ENCODE data around the gene TNRC6B. TPM values are rescaled to one million over a fixed set of nuclear protein-coding genes. Genes with fewer than 3 reads are reported as not detected.

Gene TNRC6B
- total RNA-seq, 1 donor from 2014 or later, result 60.0 TPM

- Histone ChIP-seq H3F3A (ENCODE audit: low read depth) (no peaks in the 10 kb centered on the region), H3K4me3 (no peak overlapping the region), H3K9ac (no peak overlapping the region), H3K9me3 (ENCODE audit: low read depth) (no peaks in the 10 kb centered on the region), H3K79me2 (ENCODE audit: low read depth) (peaks cover 91% of the 10 kb centered on the region), H4K20me1 (ENCODE audit: low read depth) (peaks cover 72% of the 10 kb centered on the region), H3K4me1 (peaks cover 5% of the 10 kb centered on the region), H3K27ac (no peak overlapping the region), H3K4me2 (no peak overlapping the region), H3K36me3 (no peaks in the 10 kb centered on the region), H2AFZ (replicated peaks) (no peak overlapping the region), H3K27me3 (no peaks in the 10 kb centered on the region)
- TF ChIP-seq EZH2 (IDR thresholded peaks at IDR 0.05) (no peak), EZH2phosphoT487 (IDR thresholded peaks at IDR 0.05) (no peak)
- Mint-ChIP-seq H3K27me3 (ENCODE audit: insufficient read depth, low read depth) (peaks cover 4% of the 10 kb centered on the region), H3K27ac (no peak overlapping the region), H3K4me1 (peaks cover 10% of the 10 kb centered on the region), H3K4me3 (no peak overlapping the region), H3K9me3 (no peaks in the 10 kb centered on the region), H3K36me3 (peaks cover 25% of the 10 kb centered on the region)
- DNase-seq (ENCODE audit: low spot score), result no peak
Observed at GRCh38 chr22:40256516-40256915, 78.8 kb downstream of the TNRC6B start.

GRCh38 chr22:40258017-40258416 is 80.3 kb downstream of the TNRC6B start:
- Mint-ChIP-seq H3K4me1 (no peaks in the 10 kb centered on the region), H3K36me3 (peaks cover 29% of the 10 kb centered on the region), H3K9me3 (no peaks in the 10 kb centered on the region), H3K27me3 (ENCODE audit: insufficient read depth, low read depth) (peaks cover 4% of the 10 kb centered on the region), H3K27ac (no peak overlapping the region), H3K4me3 (no peak overlapping the region)
- Histone ChIP-seq H3F3A (ENCODE audit: low read depth) (no peaks in the 10 kb centered on the region), H2AFZ (replicated peaks) (no peak overlapping the region), H3K79me2 (ENCODE audit: low read depth) (peaks cover 90% of the 10 kb centered on the region), H3K9me3 (ENCODE audit: low read depth) (no peaks in the 10 kb centered on the region), H3K4me3 (no peak overlapping the region), H4K20me1 (ENCODE audit: low read depth) (peaks cover 63% of the 10 kb centered on the region), H3K27ac (no peak overlapping the region), H3K9ac (no peak overlapping the region), H3K4me1 (peaks cover 2% of the 10 kb centered on the region), H3K36me3 (peaks cover 5% of the 10 kb centered on the region), H3K27me3 (no peaks in the 10 kb centered on the region), H3K4me2 (no peak overlapping the region)
- TF ChIP-seq CTCF (IDR thresholded peaks at IDR 0.05) (no peak), EZH2 (IDR thresholded peaks at IDR 0.05) (no peak)
- DNase-seq (ENCODE audit: low spot score), result no peak

- no peak overlapping the region for H3K4me3 ChIP-seq
- H3K27ac ChIP-seq, result no peak overlapping the region
- Mint-ChIP-seq H3K4me3 (no peak overlapping the region), H3K27ac (no peak overlapping the region), H3K9me3 (no peaks in the 10 kb centered on the region), H3K27me3 (ENCODE audit: insufficient read depth, low read depth) (peaks cover 4% of the 10 kb centered on the region), H3K36me3 (peaks cover 29% of the 10 kb centered on the region), H3K4me1 (no peaks in the 10 kb centered on the region)
- TF ChIP-seq EZH2phosphoT487 (IDR thresholded peaks at IDR 0.05) (no peak), CTCF (IDR thresholded peaks at IDR 0.05) (no peak), EZH2 (IDR thresholded peaks at IDR 0.05) (no peak)
- peaks cover 92% of the 10 kb centered on the region for H3K79me2 ChIP-seq (ENCODE audit: low read depth)
- no peak for DNase-seq (ENCODE audit: low spot score)
- H3K9ac ChIP-seq, result no peak overlapping the region
- H3K4me1 ChIP-seq, result peaks cover 4% of the 10 kb centered on the region
- no peak overlapping the region for H2AFZ ChIP-seq (replicated peaks)
- peaks cover 66% of the 10 kb centered on the region for H4K20me1 ChIP-seq (ENCODE audit: low read depth)
- H3F3A ChIP-seq (ENCODE audit: low read depth), result no peaks in the 10 kb centered on the region
- no peaks in the 10 kb centered on the region for H3K27me3 ChIP-seq
- H3K4me2 ChIP-seq, result no peak overlapping the region
- no peaks in the 10 kb centered on the region for H3K9me3 ChIP-seq (ENCODE audit: low read depth)
- H3K36me3 ChIP-seq, result peaks cover 5% of the 10 kb centered on the region
Observed at GRCh38 chr22:40258501-40258915, 80.8 kb downstream of the TNRC6B start.

- Histone ChIP-seq H3K36me3 (peaks cover 5% of the 10 kb centered on the region), H4K20me1 (ENCODE audit: low read depth) (peaks cover 50% of the 10 kb centered on the region), H3K79me2 (ENCODE audit: low read depth) (peaks cover 86% of the 10 kb centered on the region), H3K9ac (no peak overlapping the region), H3K27ac (no peak overlapping the region), H2AFZ (replicated peaks) (no peak overlapping the region), H3K4me2 (no peak overlapping the region), H3K27me3 (no peaks in the 10 kb centered on the region), H3K9me3 (ENCODE audit: low read depth) (no peaks in the 10 kb centered on the region), H3F3A (ENCODE audit: low read depth) (no peaks in the 10 kb centered on the region), H3K4me3 (no peak overlapping the region), H3K4me1 (peaks cover 8% of the 10 kb centered on the region)
- peaks cover 50% of the 10 kb centered on the region for H3K36me3 Mint-ChIP-seq
- H3K4me3 Mint-ChIP-seq, result no peak overlapping the region
- no peak for DNase-seq (ENCODE audit: low spot score)
- H3K4me1 Mint-ChIP-seq, result peaks cover 9% of the 10 kb centered on the region
- H3K27me3 Mint-ChIP-seq (ENCODE audit: insufficient read depth, low read depth), result peaks cover 4% of the 10 kb centered on the region
- TF ChIP-seq CTCF (IDR thresholded peaks at IDR 0.05) (no peak), EZH2 (IDR thresholded peaks at IDR 0.05) (no peak), EZH2phosphoT487 (IDR thresholded peaks at IDR 0.05) (no peak)
- no peaks in the 10 kb centered on the region for H3K9me3 Mint-ChIP-seq
- H3K27ac Mint-ChIP-seq, result no peak overlapping the region
Observed at GRCh38 chr22:40261783-40262182, 84.1 kb downstream of the TNRC6B start.

All from neural progenitor cell (in vitro differentiated cells).